Pons (tissue), 1 donor: Measurements from ENCODE around the gene OCRL.
"Not testable (repeated sequence)": the region's sequence is repeated elsewhere in the genome, so short reads cannot be mapped to it uniquely, and the experiment has no call there.

Source experiments
- DNase-seq: peaks from one replicate; pipeline ENCODE4 v3.0.0-alpha.2; 2016; ENCODE audit warnings: low spot score

The OCRL gene

GRCh38 chrX:129534816-129535578, 5.1 kb upstream of the OCRL start:
- DNase-seq, result no peak

- peak; percentile 17 for DNase-seq
Measured at GRCh38 chrX:129540722-129541184, 694 bp downstream of the OCRL start.

- DNase-seq, result no peak
Measured at GRCh38 chrX:129544780-129545179, 4.7 kb downstream of the OCRL start.

GRCh38 chrX:129545408-129545807, 5.3 kb downstream of the OCRL start:
- no peak for DNase-seq

- no peak for DNase-seq
Measured at GRCh38 chrX:129549124-129549523, 9.1 kb downstream of the OCRL start.

GRCh38 chrX:129553619-129554288, 13.7 kb downstream of the OCRL start:
- DNase-seq, result no peak

- DNase-seq, result not testable (repeated sequence)
Measured at GRCh38 chrX:129554816-129555215, 14.8 kb downstream of the OCRL start.

GRCh38 chrX:129556806-129557315, 16.8 kb downstream of the OCRL start:
- no peak for DNase-seq

GRCh38 chrX:129557844-129558480, 17.9 kb downstream of the OCRL start:
- DNase-seq, result no peak

GRCh38 chrX:129559783-129560182, 19.7 kb downstream of the OCRL start:
- no peak for DNase-seq

GRCh38 chrX:129561453-129561852, 21.4 kb downstream of the OCRL start:
- DNase-seq, result no peak

- DNase-seq, result not testable (repeated sequence)
Measured at GRCh38 chrX:129564345-129564744, 24.3 kb downstream of the OCRL start.

- peak; percentile 19 for DNase-seq
Measured at GRCh38 chrX:129565046-129565650, 25.1 kb downstream of the OCRL start.

GRCh38 chrX:129566073-129566472, 26.0 kb downstream of the OCRL start:
- no peak for DNase-seq

- no peak for DNase-seq
Measured at GRCh38 chrX:129568349-129568748, 28.3 kb downstream of the OCRL start.

- DNase-seq, result no peak
Measured at GRCh38 chrX:129572422-129572821, 32.4 kb downstream of the OCRL start.

GRCh38 chrX:129573652-129574051, 33.6 kb downstream of the OCRL start:
- DNase-seq, result not testable (repeated sequence)

GRCh38 chrX:129574214-129574613, 34.2 kb downstream of the OCRL start:
- DNase-seq, result no peak

- DNase-seq, result no peak
Measured at GRCh38 chrX:129576539-129576938, 36.5 kb downstream of the OCRL start.

- DNase-seq, result no peak
Measured at GRCh38 chrX:129577473-129577872, 37.4 kb downstream of the OCRL start.

- no peak for DNase-seq
Measured at GRCh38 chrX:129577877-129578276, 37.8 kb downstream of the OCRL start.

- DNase-seq, result no peak
Measured at GRCh38 chrX:129581904-129582303, 41.8 kb downstream of the OCRL start.
